Ishikawa (cell line): ENCODE results near the gene ORMDL2.
A peak's percentile ranks its signal among the peaks of the same experiment; 100 is the strongest.

Source experiments
- CEBPB ChIP-seq: IDR thresholded peaks from 2 replicates; pipeline ENCODE4 v1.6.1; 2012
- CREB1 ChIP-seq: IDR thresholded peaks from 2 replicates; pipeline ENCODE4 v1.6.1; 2012; ENCODE audit warnings: low read depth
- EGR1 ChIP-seq: IDR thresholded peaks from 2 replicates; pipeline ENCODE4 v1.6.1; 2012
- EP300 ChIP-seq: IDR thresholded peaks from 2 replicates; pipeline ENCODE4 v1.6.1; 2012; ENCODE audit warnings: borderline replicate concordance
- FOXM1 ChIP-seq: IDR thresholded peaks from 2 replicates; pipeline ENCODE4 v1.6.1; 2012; ENCODE audit warnings: low read depth, borderline replicate concordance
- NFIC ChIP-seq: IDR thresholded peaks from 2 replicates; pipeline ENCODE4 v1.6.1; 2012
- RAD21 ChIP-seq: IDR thresholded peaks from 2 replicates; pipeline ENCODE4 v1.6.1; 2012; ENCODE audit warnings: low read depth
- TAF1 ChIP-seq: IDR thresholded peaks from 2 replicates; pipeline ENCODE4 v1.6.1; 2012; ENCODE audit warnings: low read depth, mild to moderate bottlenecking
- TCF12 ChIP-seq: IDR thresholded peaks from 2 replicates; pipeline ENCODE4 v1.6.1; 2012; ENCODE audit warnings: low read depth
- TEAD4 ChIP-seq: IDR thresholded peaks from 2 replicates; pipeline ENCODE4 v1.6.1; 2012
- YY1 ChIP-seq: IDR thresholded peaks from 2 replicates; pipeline ENCODE4 v1.6.1; 2012; ENCODE audit warnings: low read depth
- ZBTB7A ChIP-seq: IDR thresholded peaks from 2 replicates; pipeline ENCODE4 v1.6.1; 2012; ENCODE audit warnings: low read depth
- TF ChIP-seq, protein P1 (sequence below): IDR thresholded peaks from 2 replicates; pipeline ENCODE4 v1.6.1; 2012
- TF ChIP-seq, protein P2 (sequence below): IDR thresholded peaks from 2 replicates; pipeline ENCODE4 v1.6.1; 2012; ENCODE audit warnings: low read depth, mild to moderate bottlenecking
- TF ChIP-seq, protein P3 (sequence below): IDR thresholded peaks from 2 replicates; pipeline ENCODE4 v1.6.1; 2012

ORMDL2 gene

DNA sequence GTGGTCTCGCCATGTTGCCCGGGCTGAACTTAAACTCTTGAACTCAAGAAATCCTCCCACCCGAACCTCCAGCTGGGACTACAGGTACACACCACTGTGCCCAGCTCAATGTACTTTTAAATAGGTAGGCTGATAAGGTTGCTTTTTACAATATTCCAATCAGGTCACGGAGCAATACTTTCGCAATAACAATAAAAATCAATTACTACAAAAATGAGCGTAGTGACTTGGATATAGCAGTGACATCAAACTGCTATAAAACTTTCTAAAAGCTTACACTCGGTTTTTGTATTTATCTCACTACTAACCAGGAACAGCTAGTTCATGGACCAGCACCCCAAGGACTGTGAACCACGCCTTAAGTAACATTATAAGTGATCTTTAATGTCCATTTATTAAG is 10.9 kb upstream of the ORMDL2 start:
- TF ChIP-seq TEAD4 (no peak), EGR1 (no peak), YY1 (no peak), NFIC (no peak)

DNA sequence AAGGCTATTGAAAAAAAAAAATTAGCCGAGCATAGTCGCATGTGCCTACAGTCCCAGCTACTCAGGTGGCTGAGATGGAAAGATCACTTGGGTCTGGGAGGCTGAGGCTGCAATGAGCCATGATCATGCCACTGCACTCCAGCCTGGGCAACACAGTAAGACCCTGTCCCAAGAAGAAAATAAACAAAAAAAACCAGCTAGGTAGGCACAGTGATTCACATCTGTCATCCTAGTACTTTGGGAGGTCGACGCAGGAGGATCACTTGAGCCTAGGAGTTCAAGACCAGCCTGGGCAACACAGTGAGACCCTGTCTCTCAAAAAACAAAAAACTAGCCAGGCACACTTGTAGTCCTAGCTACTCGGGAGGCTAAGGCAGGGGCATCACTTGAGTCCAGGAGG is 8.6 kb upstream of the ORMDL2 start:
- TF ChIP-seq FOXM1 (no peak), TEAD4 (no peak)

DNA sequence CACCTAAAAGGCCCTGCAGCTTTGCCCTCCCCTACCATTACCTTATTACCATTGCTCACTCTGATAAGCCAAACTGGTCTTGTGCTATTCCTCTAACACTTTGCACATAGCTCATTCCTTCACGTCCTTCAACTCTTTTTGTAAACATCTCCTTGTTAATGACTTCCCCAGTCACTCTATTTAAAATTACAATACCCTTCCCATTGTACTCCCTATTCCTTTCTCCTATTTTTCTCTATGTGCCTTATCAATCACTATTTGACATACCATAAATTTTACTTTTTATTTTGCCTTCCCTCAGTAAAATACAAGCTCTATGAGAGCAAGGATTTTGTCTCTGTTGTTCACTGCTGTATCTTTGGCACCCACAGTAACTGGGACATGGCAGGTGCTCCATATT is 5.8 kb upstream of the ORMDL2 start:
- TF ChIP-seq NFIC (no peak), TEAD4 (no peak), RAD21 (no peak)
- TF ChIP-seq, protein P1, sequence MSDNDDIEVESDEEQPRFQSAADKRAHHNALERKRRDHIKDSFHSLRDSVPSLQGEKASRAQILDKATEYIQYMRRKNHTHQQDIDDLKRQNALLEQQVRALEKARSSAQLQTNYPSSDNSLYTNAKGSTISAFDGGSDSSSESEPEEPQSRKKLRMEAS, result no peak

DNA sequence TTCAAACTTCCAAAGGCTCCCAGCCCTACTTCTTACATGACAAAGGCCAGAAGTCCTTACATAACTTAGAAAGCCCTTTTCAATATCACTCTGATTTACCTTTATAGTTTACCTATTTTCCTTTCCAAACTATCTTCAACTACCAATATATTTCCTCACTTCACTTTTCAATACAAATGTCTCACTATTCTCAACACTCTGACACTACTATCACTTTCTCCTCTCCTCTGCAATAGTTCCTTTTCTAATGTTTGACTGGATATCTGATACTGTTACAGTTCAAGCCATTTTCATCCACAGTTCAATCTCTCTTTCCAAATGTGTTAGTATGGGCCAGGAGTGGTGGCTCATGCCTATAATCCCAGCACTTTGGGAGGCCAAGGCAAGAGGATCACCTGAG is 3.6 kb upstream of the ORMDL2 start:
- TF ChIP-seq NFIC (no peak), TAF1 (no peak), ZBTB7A (no peak), TEAD4 (no peak), TCF12 (no peak), CEBPB (no peak), YY1 (no peak), FOXM1 (no peak)
- TF ChIP-seq, protein P1, result no peak
- TF ChIP-seq, protein P2, sequence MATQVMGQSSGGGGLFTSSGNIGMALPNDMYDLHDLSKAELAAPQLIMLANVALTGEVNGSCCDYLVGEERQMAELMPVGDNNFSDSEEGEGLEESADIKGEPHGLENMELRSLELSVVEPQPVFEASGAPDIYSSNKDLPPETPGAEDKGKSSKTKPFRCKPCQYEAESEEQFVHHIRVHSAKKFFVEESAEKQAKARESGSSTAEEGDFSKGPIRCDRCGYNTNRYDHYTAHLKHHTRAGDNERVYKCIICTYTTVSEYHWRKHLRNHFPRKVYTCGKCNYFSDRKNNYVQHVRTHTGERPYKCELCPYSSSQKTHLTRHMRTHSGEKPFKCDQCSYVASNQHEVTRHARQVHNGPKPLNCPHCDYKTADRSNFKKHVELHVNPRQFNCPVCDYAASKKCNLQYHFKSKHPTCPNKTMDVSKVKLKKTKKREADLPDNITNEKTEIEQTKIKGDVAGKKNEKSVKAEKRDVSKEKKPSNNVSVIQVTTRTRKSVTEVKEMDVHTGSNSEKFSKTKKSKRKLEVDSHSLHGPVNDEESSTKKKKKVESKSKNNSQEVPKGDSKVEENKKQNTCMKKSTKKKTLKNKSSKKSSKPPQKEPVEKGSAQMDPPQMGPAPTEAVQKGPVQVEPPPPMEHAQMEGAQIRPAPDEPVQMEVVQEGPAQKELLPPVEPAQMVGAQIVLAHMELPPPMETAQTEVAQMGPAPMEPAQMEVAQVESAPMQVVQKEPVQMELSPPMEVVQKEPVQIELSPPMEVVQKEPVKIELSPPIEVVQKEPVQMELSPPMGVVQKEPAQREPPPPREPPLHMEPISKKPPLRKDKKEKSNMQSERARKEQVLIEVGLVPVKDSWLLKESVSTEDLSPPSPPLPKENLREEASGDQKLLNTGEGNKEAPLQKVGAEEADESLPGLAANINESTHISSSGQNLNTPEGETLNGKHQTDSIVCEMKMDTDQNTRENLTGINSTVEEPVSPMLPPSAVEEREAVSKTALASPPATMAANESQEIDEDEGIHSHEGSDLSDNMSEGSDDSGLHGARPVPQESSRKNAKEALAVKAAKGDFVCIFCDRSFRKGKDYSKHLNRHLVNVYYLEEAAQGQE, result no peak
- TF ChIP-seq, protein P3, sequence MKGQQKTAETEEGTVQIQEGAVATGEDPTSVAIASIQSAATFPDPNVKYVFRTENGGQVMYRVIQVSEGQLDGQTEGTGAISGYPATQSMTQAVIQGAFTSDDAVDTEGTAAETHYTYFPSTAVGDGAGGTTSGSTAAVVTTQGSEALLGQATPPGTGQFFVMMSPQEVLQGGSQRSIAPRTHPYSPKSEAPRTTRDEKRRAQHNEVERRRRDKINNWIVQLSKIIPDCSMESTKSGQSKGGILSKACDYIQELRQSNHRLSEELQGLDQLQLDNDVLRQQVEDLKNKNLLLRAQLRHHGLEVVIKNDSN, result no peak

DNA sequence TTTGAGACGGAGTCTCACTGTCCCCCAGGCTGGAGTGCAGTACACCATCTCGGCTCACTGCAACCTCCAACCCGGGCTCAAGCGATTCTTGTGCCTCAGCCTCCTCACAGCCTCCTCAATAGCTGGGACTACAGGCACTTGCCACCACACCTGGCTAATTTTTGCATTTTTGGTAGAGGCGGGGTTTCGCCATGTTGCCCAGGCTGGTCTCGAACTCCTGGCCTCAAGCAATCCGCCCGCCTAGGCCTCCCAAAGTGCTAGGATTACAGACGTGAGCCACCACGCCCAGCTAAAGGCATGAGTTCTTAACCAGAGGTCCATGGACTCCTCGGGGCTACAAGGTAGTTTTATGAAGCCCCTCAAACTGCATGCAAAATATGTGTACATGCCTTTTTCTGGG is 2.4 kb upstream of the ORMDL2 start:
- TF ChIP-seq CEBPB (no peak), NFIC (no peak), ZBTB7A (no peak), EP300 (no peak), TCF12 (no peak)
- TF ChIP-seq, protein P3, result no peak

DNA sequence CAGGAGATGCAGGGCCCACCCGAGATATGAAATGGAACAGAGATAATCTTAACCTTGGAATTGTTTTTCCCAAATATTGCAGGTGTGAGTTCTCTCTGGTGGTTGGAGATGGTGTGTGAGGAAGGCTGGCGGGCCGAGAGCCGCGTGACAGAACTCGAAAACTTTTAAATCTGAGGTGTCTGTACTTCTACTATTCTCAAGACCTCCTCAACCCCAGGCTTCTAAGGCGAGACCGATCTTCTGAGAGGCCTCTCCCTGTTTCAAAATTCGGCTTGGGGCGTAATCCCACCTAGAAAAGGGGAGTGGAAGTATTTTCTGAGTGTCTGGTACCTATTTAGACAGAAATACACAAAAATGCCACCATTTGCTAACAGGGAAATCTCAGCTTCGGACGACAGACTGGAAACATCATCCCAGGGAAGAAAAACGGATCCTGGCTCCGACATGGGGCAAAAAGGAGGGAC is 928 bp upstream of the ORMDL2 start:
- TF ChIP-seq, protein P3, result peak; percentile 1; the same call in 1 of the 2 replicates
- TF ChIP-seq, protein P2, result no peak
- TF ChIP-seq FOXM1 (peak; percentile 10; the same call in 1 of the 2 replicates), CREB1 (peak; percentile 24; the same call in 1 of the 2 replicates)

DNA sequence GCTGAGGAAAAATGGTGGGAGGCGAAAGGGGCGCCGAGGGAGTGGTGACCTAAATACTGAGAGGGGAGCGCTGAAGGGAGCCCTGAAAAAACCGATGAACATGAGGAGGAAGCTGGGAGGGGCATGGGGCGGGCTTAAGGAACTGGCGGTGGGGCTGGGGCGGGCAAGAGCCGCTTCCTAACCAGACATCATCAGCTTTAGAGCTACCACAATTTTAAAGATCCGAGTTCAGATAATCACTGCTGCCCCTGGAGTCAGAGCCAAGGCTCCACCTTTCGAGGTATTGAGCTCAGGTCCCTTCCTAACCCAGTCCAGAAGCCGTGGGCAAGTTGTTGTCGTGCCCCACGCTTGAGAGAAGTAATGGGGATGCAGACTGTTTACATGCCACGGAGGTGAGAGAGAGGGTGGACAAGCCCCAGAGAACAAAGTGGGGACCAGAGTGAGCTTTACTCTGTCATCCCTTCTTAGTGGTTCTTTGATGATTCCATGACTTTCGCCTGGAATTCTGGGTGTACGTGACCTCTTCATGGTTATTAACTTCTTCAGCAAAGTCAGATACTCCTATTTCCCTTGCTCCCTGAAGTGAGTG is 393 bp downstream of the ORMDL2 start:
- TF ChIP-seq EGR1 (no peak), NFIC (no peak), EP300 (no peak), TAF1 (no peak), CEBPB (0 out of 2 replicates have a peak, but pooled peaks have one; percentile 2), RAD21 (0 out of 2 replicates have a peak, but pooled peaks have one; percentile 4)
- TF ChIP-seq, protein P1, result no peak; the same call in 1 of the 2 replicates
